ENCODE results near the gene SNCG.
"Not testable (repeated sequence)": the region's sequence is repeated elsewhere in the genome, so short reads cannot be mapped to it uniquely, and the experiment has no call there.

The SNCG gene

DNA sequence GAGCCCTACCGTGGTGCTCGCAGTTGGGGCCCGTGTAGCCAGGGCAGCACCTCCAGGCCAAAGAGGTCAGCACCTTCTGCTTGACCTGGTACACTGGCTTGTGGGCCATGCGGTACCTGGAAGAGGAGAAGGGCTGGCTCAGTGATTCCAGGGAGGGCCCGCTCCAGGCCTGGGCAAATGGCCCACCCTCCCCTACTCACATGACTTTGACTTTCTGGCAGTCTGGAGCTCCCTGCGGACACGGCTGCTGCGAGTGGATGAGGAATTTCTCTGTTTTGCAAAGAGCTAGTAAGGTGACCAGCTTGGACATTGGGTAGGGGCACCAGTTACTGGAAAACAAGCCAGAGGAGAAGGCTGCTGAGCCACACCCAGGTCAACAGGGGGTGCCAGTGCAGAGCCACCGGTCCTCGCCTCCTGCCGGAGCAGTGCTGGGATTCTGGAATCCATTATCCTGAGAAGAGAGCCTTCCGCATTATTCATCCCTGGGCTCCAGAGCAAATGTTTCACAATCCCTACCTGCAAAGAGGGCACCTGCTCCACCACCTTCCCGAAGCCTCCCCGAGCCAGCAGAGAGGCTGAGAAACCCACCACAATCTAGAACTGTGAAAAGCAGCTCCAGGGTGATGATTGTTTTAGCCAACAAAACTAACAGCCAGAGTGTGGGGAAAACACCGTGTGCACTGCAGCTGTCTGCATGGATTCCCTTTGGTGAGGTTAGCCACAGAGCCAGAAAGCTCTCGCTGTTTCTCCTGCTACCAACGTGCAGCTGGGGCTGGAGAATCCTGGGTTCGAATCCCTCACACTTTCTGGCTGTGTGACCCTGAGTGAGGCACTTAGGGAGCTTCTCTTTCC lies 12.8 kb upstream of the SNCG start:
- no peak for DNase-seq

DNA sequence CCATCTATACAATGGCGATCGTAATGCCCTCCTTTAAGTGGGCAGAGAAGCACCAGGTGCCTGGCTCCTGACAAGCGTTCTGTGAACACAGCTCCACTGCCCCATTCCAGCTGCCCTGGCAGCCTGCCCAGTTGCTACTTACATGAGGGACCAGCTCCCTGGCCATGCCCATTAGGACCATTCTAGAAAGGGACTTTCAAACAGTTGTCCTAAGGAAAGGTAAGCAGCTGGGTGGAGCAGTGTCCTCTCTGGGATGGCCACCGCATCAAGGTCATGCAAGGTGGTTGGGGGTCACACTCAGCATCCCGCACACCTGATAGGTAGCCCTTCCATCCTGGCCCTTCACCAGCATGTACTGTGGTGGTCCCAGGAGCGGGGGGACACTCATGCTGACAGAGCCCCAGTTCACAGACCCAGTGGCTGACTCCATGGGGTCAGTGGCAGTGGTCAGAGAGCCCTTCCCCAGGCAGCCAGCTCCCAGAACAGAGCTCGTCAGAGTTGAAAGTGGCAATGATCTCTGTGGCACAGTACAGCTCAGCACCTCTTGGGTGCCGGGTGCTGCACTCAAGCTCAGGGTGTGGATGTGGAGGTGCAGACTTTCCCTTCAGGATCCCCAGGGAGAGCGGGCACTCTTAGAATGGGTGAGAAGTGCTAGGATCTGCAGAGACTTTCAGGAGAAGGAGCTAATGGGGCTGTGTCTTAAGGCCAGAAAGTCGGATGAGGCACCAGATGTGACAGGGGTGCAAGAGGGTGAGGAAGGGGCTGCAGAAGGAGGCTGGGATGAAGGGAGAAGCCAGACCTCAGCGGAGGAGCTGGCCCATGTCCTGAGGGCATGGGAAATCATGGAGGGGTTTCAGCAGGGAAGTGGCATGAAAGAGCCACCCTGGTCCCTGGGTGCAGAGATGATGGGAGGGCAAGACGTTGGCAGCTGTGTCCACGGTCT lies 11.9 kb upstream of the SNCG start:
- no peak for DNase-seq

DNA sequence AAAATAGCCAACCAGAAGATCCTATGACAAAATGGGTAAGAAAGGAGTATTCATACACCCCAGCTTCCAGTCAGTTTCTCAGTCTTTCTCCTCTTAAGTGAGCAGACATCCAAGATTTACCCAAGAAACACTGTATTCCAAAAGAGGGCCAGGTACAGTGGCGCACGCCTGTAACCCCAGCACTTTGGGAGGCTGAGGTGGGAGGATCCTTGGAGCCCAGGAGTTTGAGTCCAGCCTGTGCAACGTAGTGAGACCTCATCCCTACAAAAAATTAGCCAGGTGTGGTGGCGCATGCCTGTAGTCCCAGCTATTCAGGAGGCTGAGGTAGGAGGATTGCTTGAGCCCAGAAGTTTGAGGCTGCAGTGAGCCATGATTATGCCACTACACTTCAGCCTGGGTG lies 10.6 kb upstream of the SNCG start:
- not testable (repeated sequence) for DNase-seq

DNA sequence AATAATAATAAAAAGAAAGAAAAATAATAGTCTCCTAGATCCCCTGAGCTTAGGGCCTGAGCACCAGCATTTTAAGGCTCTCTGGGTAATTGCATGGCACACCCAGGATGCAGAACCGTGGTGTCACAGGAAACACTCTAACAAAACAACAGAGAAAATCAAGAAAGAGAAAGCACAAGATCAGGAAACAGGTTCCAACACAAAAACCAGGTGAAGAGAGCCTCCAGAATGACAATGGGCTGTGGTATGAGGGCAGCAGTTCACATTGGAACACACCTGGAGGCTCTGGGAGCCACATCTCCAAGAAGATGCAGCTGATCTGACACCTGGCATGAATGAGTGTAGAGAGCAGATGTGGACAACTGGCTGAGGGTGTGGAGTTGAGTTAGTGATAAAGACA lies 8.1 kb upstream of the SNCG start:
- peak; percentile 24 for DNase-seq

DNA sequence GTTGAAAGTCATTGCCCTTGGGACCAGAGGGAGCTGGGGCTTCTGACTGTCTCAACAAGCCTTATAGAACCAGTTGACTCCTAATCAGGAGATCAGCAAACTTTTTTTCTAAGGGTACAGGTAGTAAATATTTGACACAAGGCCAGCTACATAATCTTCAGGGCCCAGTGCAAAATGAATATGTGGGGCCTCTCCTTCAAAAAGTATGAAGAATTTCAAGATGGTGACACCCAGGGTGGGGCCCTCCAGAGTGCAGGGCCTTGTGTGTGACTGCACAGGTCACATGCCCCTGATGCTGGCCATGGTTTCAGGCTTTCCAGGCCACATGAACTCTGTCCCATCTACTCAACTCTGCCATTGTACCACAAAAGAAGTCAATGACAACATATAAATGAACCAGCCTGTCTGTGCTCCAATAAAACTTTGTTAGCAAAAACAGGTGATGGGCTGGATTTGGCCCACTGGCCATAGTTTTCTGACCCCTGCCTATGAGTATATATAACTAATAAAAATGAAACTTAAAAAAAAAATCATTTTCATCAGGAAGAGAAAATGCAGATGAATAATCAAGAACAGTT lies 7.1 kb upstream of the SNCG start:
- DNase-seq = no peak

DNA sequence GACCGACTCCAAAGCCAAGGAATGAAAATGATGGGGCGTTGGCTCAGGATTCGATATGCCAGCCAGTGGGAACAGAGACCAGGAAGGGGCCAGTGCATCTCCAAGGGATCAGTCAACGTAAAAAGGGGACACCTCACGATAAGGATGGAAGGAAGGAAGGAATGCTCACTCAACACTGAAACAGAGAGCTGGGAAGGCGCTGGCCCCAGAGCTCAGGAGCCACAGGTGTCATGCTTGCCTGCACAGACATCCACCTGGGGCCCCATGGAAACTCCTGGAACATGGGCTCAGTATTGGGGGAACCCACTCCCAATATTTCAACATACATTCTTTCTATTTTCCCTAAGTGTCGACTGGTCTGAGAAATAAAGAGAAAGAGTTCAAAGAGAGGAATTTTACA lies 6.3 kb upstream of the SNCG start:
- DNase-seq = no peak

DNA sequence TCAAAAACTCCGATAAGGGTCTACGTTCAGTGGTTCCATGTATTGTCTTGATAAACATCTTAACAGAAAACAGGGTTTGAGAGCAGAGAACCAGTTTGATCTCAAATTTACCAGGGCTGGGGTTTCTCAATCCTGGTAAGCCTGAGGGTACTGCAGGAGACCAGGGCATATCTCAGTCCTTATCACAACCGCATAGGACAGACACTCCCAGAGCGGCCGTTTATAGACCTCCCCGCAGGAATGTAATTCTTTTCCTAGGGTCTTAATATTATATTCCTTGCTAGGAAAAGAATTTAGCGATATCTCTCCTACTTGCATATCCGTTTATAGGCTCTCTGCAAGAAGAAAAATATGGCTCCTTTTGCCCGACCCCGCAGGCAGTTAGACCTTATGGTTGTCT lies 5.7 kb upstream of the SNCG start:
- not testable (repeated sequence) for DNase-seq

DNA sequence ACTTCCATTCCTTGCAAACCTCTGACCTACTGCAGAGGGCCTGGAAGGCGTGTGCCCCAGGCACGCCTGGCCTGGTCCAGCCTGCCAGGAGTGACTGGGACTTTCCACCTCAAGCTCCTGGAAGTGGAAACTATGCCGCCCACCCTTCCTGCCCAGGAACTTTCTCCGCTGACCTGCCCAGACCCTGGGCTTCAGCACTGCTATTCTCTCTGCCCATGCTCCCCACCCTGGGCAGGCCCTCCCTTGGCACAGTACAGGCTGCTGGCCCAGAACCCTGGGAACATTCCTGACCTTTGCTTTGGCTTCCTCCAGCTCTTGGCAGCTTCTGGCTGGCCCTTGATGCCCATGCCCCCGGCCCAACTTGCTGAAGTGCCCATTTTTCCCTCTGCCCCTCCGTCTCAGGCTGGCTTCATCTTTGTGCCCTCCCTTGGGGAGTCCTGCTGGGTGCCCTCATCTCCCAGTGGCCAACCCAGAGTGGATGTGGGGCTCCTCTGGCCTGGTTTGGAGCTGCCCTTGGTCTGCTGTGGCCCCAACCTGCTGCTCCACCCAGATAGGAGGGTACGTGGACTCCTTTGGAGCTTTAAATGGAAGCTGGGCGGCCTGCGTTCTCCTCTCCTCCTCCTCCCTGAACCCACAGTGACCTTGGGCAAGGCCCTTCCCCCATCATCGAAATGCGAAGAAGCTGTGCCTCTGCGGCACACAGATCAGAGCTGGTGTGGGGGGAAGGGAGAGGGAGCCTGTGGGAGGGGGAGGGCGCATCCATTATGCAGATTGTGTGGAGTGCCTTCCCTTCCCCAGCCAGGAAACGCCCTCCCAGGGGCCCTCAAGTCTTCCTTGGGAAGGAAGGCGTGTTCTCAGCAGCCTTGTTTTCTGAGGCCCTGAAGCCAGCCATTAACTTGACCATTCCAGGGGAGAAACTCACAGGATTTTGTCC lies 4.4 kb upstream of the SNCG start:
- no peak for DNase-seq

DNA sequence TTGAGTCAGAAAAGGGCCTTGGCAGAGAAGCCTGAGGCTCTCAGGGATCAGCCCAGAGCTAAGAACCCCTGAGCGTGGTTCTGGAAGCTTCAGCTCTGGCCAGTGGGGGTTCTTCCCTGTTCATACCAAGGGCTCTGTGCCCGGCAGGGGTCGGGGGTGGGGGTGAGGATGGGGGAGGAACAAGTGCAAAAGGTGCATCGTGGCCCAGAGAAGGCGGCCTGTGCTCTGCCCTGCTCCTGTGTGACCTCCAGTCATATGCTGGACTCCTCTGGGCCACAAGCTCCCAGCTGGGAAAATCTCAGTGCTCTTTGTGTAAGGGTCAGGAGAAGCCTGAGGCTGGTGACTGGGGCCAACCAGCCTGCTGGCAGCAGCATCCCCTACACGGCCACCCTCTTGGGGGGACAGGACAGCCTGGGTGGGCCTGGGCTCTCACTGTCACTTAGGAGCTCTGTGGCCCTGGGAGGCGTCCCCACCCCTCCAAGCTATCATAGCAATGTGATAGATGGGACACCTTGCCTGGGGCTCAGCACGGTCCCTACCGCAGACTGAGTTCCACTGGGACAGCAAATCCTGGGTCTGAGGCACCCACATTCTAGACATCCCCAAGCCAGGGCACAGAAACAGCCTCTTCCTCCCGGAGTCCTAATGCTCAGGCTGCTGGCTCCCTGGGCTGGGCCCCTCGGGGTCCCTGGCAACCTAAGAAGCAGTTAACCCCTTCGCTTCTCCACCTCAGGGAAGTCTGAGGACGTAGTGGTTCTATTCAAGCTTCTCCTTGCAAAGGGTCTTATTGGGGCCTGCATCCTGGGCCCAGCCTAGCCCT lies 3.5 kb upstream of the SNCG start:
- DNase-seq = no peak

DNA sequence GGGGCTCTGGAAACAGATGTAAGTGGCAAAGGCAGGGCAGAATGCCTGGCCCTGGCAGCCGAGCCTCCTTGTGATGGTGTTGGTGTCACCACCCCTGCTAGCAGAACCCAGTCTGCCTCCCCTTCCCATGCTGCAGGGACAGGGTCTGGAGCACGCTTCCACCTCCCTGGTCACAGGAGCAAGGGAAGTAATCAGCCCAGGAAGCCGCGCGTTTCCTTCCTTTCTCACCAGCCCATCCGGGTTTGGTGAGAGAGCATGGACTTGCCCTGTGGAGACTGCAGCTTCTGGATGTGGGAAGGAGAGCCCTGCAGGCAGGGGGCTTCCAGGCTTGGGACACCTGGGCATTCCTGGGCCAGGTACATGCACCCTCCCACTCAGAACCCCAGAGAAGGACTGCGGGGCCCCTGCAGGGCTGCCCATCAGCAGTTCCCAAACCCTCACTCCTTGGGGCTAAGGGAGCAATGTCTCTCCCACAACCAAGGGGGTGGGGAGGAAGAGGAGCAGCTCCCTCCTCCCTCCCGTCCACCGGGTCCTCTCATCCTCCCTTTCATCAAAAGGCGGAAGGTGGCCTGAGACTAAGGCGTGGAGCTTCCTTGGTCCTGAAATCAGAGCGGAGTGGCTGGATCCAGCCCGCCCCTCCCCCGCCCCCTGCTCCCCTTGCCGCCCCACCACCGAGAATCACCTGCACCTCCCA lies 2.8 kb upstream of the SNCG start:
- DNase-seq = no peak

DNA sequence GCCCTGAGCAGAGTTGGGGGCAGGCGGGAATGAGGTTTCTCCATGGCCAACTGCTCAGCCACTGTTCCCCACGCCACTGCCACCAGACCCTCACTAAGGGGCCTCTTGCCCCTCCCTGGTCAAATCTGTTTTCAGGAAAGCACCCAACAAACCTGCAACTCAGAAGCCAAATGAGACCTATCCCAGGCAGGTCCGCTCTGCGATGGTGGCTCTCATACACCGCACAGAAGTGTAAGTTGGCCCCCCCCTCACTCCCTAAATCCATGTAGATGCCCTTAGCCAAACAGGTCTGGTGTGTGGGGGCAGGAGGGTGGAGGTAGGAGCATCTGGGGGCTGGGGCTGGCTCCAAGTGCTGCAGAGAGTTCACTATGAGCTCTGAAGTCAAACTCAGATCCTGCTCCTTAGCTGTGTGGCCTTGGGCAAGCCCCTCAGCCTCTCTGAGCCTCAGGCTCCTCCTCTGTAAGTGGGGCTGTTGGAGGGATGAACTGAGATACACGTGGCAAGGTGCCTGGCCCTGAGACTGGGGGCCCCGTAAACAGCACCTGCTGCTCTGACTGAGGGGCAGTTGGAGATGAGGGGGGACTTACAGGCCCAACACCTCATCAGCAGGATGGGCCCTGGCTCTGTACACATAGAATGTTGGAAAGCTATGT lies 2.1 kb upstream of the SNCG start:
- DNase-seq = no peak

DNA sequence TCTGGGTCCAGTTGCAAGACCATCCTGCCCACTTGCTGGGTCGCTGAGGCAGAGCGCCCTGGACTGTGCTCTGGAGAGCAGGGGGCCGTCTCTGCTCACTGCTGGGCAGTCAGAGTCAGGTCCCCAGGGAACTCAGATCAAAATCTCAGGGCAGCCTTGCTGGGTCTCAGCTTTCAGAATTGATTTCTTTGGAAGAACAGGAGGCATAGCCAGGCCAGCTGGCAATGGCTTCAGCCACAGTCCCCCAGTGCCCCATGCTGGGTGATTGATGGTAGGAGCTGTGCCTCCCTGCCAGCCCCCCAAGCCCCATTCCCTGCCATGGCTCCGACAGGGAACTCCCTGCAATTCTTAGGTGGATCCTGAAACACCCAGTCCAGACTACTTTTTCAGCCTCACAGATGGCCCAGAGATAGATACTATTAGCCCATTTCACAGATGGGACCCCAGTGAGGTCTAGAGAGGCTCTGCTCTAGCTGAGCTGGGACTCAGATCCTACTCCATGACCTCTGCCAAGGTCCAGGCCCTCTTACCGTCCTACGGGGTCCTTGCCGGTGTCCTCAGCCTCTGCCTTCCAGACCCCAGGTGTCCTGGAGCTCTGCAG lies 1.5 kb upstream of the SNCG start:
- DNase-seq = no peak

DNA sequence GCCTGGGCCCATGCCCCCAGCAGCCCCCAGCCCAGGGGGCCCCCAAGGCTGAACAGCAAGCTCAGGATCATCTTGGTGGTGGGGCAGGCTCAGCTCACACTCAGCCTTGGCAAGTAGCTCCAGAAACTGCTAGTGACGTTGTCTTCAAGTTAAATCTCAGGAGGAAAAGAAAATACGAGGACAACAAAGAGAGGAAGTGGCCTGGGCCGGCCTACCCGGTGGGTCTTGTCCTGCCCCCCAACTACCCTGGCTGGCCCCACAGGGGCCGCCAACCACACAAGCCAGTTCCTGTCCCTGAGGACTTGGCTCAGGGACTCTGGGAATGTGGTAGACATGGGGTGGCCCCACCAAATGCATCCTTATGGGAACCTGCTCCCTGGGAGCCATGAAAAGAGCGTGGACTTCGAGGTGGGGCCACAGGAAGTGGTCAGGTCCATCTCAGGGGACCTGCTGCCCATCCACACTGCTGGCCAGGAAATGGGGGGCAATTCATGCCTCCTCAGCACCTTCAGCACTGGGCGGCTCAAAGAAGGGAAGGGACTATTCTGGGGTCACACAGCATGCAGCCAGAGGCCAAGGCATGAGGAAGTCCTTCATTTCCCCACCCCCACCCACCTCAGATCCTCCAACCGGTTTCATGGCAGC lies 806 bp upstream of the SNCG start, which contains the start of gene MMRN2:
TSS of gene MMRN2 (minus strand) at position 145 of the 645 bp plus-strand sequence. CDS start at position 71, 74 bp downstream.
- no peak for DNase-seq

DNA sequence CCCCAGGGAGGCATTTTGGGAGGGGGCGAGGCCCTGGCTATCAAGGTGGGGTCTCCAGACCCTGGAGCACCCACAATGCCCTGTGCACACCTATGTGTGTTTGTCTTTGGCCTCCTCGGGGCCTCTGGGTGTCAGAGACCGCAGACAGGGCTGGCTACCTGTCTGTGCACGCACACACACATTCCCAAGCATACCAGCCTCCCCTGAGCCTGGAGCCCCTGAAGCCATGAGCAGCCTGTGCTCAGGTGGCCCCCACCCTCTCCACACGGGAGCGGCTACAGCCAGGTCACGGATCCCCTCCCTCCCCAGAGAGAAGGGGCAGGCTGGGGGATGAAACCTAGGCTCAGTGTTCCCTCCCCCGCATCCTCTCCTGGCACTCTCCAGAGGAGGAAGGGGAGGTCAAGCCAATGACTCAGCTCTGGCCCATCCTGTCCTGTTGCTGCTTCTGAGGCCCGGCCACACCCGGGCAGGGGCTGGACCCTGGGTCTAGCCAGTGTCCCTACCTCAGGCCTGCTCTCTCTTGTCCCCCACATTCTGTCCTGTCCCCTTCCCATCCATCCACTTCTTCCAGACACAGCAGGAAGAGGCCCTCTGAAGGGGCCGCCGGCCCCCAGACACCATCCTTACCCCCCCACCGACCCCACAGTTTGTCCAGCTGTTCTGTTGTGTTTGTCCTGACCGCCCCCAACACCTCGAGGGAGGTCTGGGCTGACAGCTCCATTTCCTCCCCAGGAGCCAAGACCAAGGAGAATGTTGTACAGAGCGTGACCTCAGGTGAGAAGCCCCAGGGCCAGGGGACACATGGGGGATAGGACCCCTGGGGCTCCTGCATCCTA lies 720 bp downstream of the SNCG start:
- no peak for DNase-seq

DNA sequence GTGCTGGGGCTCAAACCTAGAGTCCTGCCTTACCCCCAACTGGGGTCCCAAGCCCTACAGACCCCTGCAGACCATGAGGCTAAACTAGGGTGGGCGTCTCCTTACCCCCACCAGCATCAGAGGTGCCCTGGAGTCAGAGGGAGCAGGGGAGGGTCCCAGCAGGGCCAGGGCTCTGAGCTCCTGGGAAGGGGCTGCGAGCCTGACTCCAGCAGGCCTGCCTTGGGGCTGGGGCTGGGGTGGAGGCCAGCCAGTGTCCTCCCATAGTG lies 1.3 kb downstream of the SNCG start:
- DNase-seq = no peak

DNA sequence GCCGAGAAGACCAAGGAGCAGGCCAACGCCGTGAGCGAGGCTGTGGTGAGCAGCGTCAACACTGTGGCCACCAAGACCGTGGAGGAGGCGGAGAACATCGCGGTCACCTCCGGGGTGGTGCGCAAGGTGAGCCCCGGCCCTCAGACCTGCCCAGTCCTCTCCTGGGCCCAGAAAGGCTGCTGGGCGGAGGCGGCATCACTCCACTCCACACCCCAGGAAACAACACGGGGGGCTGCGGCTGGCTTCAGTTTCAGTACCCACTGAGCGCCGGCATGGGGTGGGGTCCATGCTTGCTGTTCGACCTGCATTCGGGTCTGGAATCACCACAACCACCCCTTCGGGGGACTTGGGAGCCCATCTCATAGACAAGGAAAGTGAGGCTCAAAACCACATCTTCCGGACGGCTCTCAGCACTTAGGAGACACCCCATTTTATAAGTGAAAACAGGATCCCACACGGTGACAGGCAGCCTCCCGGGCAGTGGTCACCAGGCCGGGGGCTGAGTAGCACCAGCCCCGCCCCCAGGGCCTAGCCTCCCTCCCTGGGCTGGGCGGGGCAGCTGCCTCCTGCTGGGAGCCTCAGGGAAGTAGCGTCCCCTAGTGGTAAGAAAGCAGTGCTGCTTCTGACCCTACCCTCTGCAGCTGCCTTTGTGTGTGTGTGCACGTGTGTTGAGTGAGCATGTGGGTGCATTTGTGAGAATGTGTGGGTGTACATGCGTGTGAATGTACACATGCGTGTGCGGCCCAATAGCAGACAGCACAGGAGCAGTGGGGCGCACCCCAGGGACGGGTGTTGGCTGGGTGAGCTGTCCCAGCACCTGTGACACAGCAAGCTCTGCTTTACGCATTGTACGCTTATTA lies 1.8 kb downstream of the SNCG start:
- DNase-seq = peak; percentile 65

DNA sequence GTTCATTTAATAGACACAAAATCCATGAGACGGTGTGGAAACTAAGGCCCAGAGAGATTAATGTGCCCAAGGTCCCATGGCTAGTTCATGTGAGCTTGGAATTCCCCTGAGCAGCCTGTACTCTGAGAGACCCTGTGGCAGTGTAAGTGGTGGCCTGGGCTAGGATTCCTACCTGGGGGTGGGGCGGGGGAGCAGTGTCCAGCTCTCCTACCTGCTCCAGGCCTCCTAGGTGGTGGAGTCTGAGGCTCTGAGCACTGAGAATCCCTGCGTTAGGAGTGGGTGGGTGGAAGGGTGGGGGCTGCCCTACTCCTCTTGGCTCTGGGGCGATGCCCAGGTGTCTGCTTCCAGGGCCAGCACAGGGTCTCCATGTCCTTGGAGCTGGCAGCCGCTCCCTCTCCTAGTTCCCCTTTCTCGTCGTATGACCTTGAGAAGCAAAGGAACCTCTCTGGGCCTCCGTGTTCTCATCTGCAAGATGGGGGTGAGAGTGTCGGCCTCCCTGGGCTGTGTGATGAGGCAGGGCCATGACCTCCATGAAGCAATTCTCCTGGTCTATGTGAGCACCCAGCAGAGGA lies 2.5 kb downstream of the SNCG start:
- DNase-seq = no peak
